NCI-H2227 (cell line): Measurements from ENCODE around the gene U2AF2.
A peak's percentile ranks its signal among the peaks of the same experiment; 100 is the strongest.

Experiments used
- DNase-seq: peaks from one replicate; lab custom pipeline; 2025; ENCODE audit not compliant: unreplicated experiment; lab: John Stamatoyannopoulos, UW

U2AF2 gene

DNA sequence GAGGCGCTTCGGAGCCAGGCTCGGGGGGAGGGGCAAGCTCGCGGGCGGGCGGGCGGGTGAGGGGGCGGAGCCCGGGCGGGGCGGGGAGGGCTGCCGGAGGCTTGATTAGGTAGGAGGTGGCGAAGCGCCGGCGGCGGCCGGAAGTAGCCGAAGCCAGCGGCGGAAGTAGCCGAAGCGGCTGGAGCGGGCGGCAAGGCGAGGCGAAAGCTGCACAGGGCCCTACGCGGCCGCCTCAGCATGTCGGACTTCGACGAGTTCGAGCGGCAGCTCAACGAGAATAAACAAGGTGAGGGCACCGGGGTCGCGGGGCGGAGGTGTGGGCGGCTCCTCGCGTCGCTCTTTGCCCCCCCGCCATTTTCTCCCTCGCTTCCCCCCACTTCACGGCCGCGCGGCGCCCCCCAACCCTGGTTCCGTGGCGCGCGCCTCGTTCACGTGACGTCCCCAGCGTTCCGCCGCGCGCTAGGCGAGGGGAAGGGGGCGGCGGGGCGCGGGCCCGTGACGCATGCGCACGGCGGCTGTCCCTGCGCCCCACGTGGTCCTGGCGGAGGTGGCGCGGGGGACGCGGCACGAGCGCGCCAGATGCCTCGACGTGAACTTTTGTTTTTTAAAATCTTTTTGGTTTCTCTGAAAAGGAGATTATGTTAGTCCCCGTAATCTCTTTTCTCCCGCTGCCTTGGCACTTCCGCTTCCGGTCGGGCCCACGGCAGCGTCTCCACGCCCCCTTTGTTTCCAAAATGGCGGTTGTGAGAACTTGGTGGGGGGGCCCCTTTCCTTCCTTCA is at the start of gene U2AF2:
TSS of gene U2AF2 (plus strand) at position 168 of the 780 bp plus-strand sequence. CDS start at position 238, 70 bp downstream.
- peak; percentile 99 for DNase-seq

GRCh38 chr19:55605207-55605636 is 49.6 kb upstream of the U2AF2 start:
- peak; percentile 100 for DNase-seq

DNA sequence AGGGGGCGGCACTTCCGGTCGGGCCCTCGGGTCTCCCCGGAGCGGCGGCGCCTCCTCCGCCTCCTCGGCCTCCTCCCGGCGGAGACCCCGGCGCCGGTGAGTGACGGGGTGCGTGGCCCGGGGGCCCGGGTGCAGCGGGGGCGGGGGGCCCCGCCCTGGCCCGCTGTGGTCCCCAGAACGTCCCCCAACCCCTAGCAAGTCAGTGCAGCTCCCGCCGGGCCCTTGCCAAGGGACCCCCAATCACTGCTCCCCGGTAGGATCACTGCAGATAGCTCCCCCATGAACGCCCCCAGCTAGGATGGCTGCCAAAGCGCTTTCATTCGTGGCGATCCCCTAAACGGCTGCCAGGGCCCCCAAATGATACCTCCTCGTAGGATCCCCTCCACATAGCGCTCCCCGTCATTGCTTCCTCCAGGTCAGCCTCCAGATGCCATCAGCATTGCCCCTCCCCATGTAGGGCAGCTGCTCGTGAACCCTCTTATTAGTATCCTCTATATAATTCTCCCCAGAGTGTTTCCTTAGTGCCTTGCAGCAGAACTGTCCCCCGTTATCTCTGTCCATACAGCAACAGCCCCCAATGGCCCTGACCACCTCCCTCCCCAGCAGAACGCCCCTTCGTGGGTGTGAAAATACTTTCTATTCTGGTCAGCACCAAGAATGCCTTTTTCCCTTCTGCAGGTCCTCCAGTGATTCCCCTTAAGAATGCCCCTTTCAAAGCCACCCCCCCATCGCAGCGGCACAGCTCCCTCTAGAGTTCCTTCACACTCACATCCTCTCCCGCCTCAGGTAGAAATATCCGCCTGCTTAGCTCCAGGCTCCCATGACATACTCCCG is 49.0 kb upstream of the U2AF2 start, which contains the start of gene ZNF865:
TSS of gene ZNF865 (plus strand) at position 11 of the 834 bp plus-strand sequence. CDS start 7,972 bp downstream, outside the sequence.
- DNase-seq: peak; percentile 94

DNA sequence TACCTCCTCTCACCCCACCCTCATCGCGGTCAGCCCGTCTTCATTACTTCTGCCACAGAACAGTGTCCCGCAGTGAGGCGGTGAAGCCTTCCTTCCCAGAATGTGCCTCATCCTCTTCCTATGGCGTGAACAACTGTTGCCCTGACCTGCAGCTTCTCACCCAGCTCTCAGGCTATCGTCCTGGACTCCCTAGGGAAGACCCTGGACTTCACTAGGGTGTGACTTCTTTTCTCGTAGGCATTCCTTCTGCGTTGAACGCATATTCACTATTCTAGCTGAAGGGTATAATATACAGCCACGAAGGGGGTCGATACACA is 48.4 kb upstream of the U2AF2 start:
- DNase-seq: no peak

DNA sequence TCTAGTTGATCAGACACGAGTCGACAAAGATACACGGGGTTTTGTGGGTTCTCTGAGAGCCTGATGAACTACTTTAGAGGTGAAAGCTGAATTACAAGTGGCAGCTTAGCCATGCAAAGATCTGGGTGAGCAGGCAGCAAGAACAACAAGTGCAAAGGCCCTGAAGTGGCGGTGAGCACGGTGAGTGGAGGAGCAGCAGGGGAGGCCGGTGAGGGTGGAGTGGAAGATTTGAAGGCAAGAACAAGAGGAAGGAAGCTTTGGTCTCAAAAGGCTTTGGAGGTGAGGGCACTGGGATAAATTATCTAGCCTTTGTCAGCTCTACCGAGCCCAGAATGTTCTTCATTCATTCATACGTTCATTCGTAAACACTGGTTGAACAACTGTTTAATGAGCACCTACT is 48.0 kb upstream of the U2AF2 start:
- DNase-seq: no peak

DNA sequence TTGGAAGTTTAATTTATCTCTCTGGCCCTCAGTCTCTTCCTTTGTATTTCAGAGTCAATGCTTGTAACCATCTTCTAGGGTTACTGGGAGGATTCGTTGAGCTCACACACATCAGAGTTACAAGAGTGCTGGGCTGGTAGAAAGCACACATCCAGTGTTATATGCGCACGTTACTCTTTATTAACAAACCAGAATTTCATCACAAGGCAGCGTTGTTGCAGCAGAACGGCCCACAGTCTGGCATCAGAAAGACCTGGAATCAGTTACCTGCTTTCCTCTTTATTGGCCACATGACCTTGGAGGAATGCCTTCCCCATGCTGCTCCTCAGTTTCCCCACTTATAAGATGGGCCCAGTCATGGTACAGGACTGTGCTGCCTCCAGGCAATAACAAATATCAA is 45.5 kb upstream of the U2AF2 start:
- no peak for DNase-seq

DNA sequence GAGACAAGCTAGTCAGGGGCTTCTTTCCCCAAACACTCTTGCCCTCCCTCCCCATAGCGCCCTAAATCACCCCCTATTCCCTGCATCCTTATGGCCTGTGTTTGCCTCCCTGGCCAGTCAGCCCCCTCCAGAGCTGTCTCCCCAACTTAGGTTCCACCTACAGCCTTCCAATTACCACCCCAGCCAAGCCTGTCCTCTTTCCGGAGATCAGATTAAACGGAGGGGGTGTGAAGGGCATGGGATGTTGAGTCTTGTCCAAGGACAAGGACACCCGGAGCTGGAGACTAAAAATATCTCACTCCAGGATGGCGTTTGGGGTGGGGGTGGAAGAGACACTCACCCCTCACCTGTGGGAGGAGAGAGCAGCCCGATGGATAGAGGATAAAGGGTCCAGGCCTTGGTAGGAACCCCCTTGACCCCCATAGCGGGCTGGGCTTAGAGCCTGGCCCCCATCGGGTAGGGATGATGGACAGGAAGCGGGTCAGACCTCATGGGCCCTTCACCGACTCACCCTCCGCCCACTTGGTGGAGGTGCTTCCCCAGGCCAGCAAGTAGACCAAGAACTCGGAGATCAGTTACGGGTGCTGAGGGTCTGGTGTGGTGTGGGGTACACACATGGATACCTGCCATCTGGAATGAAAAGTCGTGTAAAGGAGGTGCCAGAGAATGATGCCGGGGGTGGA is 43.4 kb upstream of the U2AF2 start:
- DNase-seq: no peak

- no peak for DNase-seq
Measured at GRCh38 chr19:55611983-55612645, 42.7 kb upstream of the U2AF2 start.

- DNase-seq: no peak
Measured at GRCh38 chr19:55613396-55613795, 41.4 kb upstream of the U2AF2 start.

GRCh38 chr19:55613930-55614710 is 40.7 kb upstream of the U2AF2 start:
- DNase-seq: no peak

- DNase-seq: no peak
Measured at GRCh38 chr19:55614711-55615542, 39.9 kb upstream of the U2AF2 start.

- DNase-seq: no peak
Measured at GRCh38 chr19:55615543-55616394, 39.1 kb upstream of the U2AF2 start.

DNA sequence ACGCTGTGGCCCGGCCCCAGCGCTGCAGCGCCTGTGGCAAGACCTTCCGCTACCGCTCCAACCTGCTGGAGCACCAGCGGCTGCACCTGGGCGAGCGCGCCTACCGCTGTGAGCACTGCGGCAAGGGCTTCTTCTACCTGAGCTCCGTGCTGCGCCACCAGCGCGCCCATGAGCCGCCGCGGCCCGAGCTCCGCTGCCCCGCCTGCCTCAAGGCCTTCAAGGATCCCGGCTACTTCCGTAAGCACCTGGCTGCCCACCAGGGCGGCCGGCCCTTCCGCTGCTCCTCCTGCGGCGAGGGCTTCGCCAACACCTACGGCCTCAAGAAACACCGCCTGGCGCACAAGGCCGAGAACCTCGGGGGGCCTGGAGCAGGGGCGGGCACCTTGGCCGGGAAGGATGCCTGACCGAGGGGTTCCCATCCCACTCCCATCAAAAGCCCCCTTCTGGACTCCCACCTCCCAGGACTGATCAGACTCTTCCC is 38.4 kb upstream of the U2AF2 start:
- no peak for DNase-seq

DNA sequence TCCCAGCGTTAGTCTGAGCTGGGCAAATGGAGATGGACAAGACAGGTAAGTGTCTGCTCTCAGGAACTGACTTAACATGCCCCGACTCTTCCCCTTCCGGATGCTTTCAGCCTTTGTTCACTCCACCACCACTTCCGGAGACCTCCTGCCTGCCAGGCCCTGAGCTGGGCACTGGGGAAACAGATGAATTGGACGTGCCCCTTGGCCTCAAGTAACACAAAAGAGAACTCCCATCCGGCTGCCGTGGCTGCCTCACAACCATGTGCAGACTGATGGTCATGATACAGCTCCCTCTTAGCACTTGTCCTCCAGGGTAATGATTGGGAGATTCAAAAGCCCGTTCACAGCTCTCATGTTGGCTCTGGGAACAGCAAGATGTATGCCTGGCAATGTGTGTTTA is 37.4 kb upstream of the U2AF2 start:
- DNase-seq: no peak

- no peak for DNase-seq
Measured at GRCh38 chr19:55618426-55618825, 36.4 kb upstream of the U2AF2 start.

DNA sequence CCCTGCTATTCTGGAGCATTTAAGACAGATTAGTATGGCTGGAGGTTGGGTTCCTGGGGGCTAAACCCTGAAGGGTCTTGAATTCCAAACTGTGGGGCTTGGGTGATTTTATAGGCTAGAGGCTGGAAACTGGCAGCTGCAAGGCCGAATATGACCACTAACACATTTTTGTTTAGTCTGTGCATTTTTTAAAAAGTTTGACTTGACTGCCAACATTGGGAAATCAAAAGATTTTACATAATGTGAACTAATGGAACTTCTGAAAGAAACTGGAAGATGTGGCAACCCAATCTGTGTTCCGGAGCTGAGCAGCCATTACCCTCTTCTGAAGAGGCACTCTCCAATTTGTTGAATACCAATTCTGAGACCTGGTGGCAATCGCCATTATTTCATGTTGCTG is 35.5 kb upstream of the U2AF2 start:
- no peak for DNase-seq

- no peak for DNase-seq
Measured at GRCh38 chr19:55620410-55621204, 34.2 kb upstream of the U2AF2 start.
